Liver (tissue), 3 donors: Measurements from ENCODE around the gene SRSF4.

Experiments
- ATF3 ChIP-seq: IDR thresholded peaks from 2 replicates; pipeline ENCODE4 v1.6.1; 2016; ENCODE audit warnings: antibody characterized with exemption
- FOXA1 ChIP-seq: IDR thresholded peaks from 2 replicates; pipeline ENCODE4 v1.6.1; 2016; ENCODE audit warnings: antibody characterized with exemption
- GABPA ChIP-seq, 2 donors: IDR thresholded peaks in 1 of 2; conservative IDR thresholded peaks in 1 of 2; 2 replicates each; pipeline ENCODE4 v1.6.1; 2016; ENCODE audit warnings: antibody characterized with exemption in 2 of 2, mild to moderate bottlenecking in 1 of 2, moderate library complexity in 1 of 2
- HNF4A ChIP-seq, 2 donors: conservative IDR thresholded peaks; 2 replicates each; pipeline ENCODE4 v1.6.1; 2016; ENCODE audit warnings: antibody characterized with exemption in 2 of 2, mild to moderate bottlenecking in 2 of 2
- JUND ChIP-seq, 2 donors: IDR thresholded peaks; 2 replicates each; pipeline ENCODE4 v1.6.1; 2016; ENCODE audit warnings: antibody characterized with exemption in 2 of 2
- RAD21 ChIP-seq, 2 donors: IDR thresholded peaks; 2 replicates each; pipeline ENCODE4 v1.6.1; 2016; ENCODE audit warnings: antibody characterized with exemption in 2 of 2, mild to moderate bottlenecking in 2 of 2
- RXRA ChIP-seq, 2 donors: IDR thresholded peaks; 2 replicates each; pipeline ENCODE4 v1.6.1; 2017 to 2018; ENCODE audit warnings: antibody characterized with exemption in 2 of 2, mild to moderate bottlenecking in 1 of 2
- SP1 ChIP-seq: IDR thresholded peaks from 2 replicates; pipeline ENCODE4 v1.6.1; 2018; ENCODE audit warnings: antibody characterized with exemption, mild to moderate bottlenecking
- TAF1 ChIP-seq: conservative IDR thresholded peaks from 2 replicates; pipeline ENCODE4 v1.6.1; 2016; ENCODE audit warnings: antibody characterized with exemption, mild to moderate bottlenecking
- YY1 ChIP-seq: IDR thresholded peaks from 2 replicates; pipeline ENCODE4 v1.6.1; 2016; ENCODE audit warnings: antibody characterized with exemption, mild to moderate bottlenecking
- ZBTB33 ChIP-seq: IDR thresholded peaks from 2 replicates; pipeline ENCODE4 v1.6.1; 2016; ENCODE audit warnings: antibody characterized with exemption
- TF ChIP-seq, protein P1 (sequence below): fragments of 150-350 bp; IDR thresholded peaks from 2 replicates; pipeline ENCODE4 v1.5.1; 2017; ENCODE audit warnings: improper control_type of control experiment, low read depth, low read length; ENCODE audit not compliant: missing input control
- TF ChIP-seq, protein P2 (sequence below): IDR thresholded peaks from 2 replicates; pipeline ENCODE4 v1.6.1; 2016; ENCODE audit warnings: antibody characterized with exemption, mild to moderate bottlenecking
- TF ChIP-seq, protein P3 (sequence below): IDR thresholded peaks from 2 replicates; pipeline ENCODE4 v1.6.1; 2016; ENCODE audit warnings: antibody characterized with exemption
- donor health status: healthy.
- donor health status: healthy.

DNA sequence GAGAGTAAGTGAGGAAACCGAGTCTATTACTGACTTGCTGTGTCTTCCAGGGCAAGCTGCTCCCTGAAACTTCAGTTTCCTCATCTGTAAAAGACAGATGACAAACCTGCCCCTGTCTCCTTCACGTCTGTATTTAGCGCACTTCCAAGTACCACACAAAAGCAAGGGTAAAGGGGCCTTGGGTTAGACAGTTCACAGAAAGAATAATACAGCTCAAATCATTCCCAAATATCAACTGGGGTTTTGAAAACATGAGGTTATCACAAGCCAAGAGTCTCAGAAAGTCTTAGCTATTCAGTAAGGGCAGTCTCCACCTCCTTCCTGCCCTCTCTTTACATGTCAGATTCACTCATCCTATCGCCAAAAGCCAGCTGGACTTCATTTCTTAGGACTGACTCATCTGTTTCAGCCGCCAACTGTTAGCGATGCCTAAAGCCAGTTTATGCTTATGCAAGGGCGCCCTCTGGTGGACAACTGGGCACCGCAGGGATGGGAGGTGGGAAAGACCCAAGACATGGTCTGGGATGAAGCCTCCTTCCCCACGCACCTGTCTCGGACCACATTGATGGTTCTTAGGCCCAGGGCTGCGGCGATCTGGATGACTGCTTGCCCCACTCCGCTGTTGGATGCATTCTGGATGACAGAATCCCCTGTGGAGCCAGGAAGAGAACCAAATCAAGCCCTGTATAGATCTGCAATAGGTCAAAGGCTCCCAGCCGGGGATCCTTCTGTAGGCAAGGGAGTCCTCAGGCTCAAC lies 21.1 kb upstream of the SRSF4 start:
- TF ChIP-seq, protein P1, sequence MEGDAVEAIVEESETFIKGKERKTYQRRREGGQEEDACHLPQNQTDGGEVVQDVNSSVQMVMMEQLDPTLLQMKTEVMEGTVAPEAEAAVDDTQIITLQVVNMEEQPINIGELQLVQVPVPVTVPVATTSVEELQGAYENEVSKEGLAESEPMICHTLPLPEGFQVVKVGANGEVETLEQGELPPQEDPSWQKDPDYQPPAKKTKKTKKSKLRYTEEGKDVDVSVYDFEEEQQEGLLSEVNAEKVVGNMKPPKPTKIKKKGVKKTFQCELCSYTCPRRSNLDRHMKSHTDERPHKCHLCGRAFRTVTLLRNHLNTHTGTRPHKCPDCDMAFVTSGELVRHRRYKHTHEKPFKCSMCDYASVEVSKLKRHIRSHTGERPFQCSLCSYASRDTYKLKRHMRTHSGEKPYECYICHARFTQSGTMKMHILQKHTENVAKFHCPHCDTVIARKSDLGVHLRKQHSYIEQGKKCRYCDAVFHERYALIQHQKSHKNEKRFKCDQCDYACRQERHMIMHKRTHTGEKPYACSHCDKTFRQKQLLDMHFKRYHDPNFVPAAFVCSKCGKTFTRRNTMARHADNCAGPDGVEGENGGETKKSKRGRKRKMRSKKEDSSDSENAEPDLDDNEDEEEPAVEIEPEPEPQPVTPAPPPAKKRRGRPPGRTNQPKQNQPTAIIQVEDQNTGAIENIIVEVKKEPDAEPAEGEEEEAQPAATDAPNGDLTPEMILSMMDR, result peak; percentile 99
- TF ChIP-seq RXRA (IDR thresholded peaks at IDR 0.05), result peak in 1 of 2 donors; percentile 37
- TF ChIP-seq FOXA1, result no peak
- TF ChIP-seq TAF1, result no peak
- TF ChIP-seq GABPA (IDR thresholded peaks at IDR 0.05 in 1 of 2, conservative IDR thresholded peaks at IDR 0.05 in 1 of 2), result no peak
- TF ChIP-seq ZBTB33, result no peak
- peak; percentile 45 for TF ChIP-seq ATF3
- TF ChIP-seq, protein P2, sequence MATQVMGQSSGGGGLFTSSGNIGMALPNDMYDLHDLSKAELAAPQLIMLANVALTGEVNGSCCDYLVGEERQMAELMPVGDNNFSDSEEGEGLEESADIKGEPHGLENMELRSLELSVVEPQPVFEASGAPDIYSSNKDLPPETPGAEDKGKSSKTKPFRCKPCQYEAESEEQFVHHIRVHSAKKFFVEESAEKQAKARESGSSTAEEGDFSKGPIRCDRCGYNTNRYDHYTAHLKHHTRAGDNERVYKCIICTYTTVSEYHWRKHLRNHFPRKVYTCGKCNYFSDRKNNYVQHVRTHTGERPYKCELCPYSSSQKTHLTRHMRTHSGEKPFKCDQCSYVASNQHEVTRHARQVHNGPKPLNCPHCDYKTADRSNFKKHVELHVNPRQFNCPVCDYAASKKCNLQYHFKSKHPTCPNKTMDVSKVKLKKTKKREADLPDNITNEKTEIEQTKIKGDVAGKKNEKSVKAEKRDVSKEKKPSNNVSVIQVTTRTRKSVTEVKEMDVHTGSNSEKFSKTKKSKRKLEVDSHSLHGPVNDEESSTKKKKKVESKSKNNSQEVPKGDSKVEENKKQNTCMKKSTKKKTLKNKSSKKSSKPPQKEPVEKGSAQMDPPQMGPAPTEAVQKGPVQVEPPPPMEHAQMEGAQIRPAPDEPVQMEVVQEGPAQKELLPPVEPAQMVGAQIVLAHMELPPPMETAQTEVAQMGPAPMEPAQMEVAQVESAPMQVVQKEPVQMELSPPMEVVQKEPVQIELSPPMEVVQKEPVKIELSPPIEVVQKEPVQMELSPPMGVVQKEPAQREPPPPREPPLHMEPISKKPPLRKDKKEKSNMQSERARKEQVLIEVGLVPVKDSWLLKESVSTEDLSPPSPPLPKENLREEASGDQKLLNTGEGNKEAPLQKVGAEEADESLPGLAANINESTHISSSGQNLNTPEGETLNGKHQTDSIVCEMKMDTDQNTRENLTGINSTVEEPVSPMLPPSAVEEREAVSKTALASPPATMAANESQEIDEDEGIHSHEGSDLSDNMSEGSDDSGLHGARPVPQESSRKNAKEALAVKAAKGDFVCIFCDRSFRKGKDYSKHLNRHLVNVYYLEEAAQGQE, result no peak
- peak; percentile 100 for TF ChIP-seq RAD21 (IDR thresholded peaks at IDR 0.05)
- no peak for TF ChIP-seq HNF4A (conservative IDR thresholded peaks at IDR 0.05)
- peak; percentile 30 for TF ChIP-seq SP1
- TF ChIP-seq, protein P3, sequence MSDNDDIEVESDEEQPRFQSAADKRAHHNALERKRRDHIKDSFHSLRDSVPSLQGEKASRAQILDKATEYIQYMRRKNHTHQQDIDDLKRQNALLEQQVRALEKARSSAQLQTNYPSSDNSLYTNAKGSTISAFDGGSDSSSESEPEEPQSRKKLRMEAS, result no peak
- peak; percentile 46 for TF ChIP-seq YY1
- peak; percentile 94 to 95 for TF ChIP-seq JUND (IDR thresholded peaks at IDR 0.05)
